GM12878 (cell line): Measurements from ENCODE around the gene INVS. TPM values are rescaled to one million over a fixed set of nuclear protein-coding genes. Genes with fewer than 3 reads are reported as not detected.

ENCODE experiments used
- GABPA ChIP-seq: IDR thresholded peaks from 2 replicates; pipeline ENCODE4 v1.6.1; 2014; ENCODE audit warnings: antibody characterized with exemption, low read depth, mild to moderate bottlenecking, inconsistent platforms
- MLLT1 ChIP-seq: fragments of 450-650 bp; IDR thresholded peaks from 2 replicates; pipeline ENCODE4 v1.6.1; 2016; ENCODE audit warnings: mild to moderate bottlenecking
- NR2C1 ChIP-seq: fragments of 450-650 bp; IDR thresholded peaks from 2 replicates; pipeline ENCODE4 v1.6.1; 2017; ENCODE audit warnings: antibody characterized with exemption, mild to moderate bottlenecking, moderate library complexity
- PAX8 ChIP-seq: fragments of 450-650 bp; IDR thresholded peaks from 2 replicates; pipeline ENCODE4 v1.6.1; 2017; ENCODE audit warnings: mild to moderate bottlenecking, moderate library complexity
- SIN3A ChIP-seq: IDR thresholded peaks from 2 replicates; pipeline ENCODE4 v1.6.1; 2012; ENCODE audit warnings: low read depth, low read length, improper control_type of control experiment
- SIX5 ChIP-seq: IDR thresholded peaks from 2 replicates; pipeline ENCODE4 v1.6.1; 2011; ENCODE audit warnings: mild to moderate bottlenecking, low read depth, low read length, moderate library complexity; ENCODE audit not compliant: severe bottlenecking
- SKIL ChIP-seq: fragments of 450-650 bp; IDR thresholded peaks from 2 replicates; pipeline ENCODE4 v1.6.1; 2017; ENCODE audit warnings: mild to moderate bottlenecking, low read depth, inconsistent platforms; ENCODE audit not compliant: poor library complexity, severe bottlenecking
- ZBED1 ChIP-seq: IDR thresholded peaks from 2 replicates; pipeline ENCODE4 v1.6.1; 2016; ENCODE audit warnings: borderline replicate concordance
- polyA plus RNA-seq, 11 experiments: library from polyadenylated mRNA; depleted of rRNA in 4 of 11; unstranded in 6 of 11; stranded (reverse) in 5 of 11; fragments of >200 nt; fragmentation: Nextera tagmentation in 4 of 11; fragmentation: Illumina TruSeq in 1 of 11; extraction: Ambion mirVana in 4 of 11; extraction: Trizol in 1 of 11; gene quantifications; 1 replicate in 1 of 11; 2 replicates in 10 of 11; pipeline versions ENCODE4 v1.2.1 to v1.2.3, GENCODE V29; 2011 to 2016; ENCODE audit warnings: inconsistent platforms in 2 of 11, missing spikeins in 2 of 11, low read depth in 1 of 11
- total RNA-seq, 4 experiments: library from RNA; depleted of rRNA in 3 of 4; stranded (reverse); fragments of >200 nt in 3 of 4; fragmentation: Illumina TruSeq in 1 of 4; extraction: Trizol in 1 of 4; gene quantifications; 2 replicates each; pipeline versions ENCODE4 v1.2.1 to v1.2.3, GENCODE V29; 2013 to 2021
- TF ChIP-seq, protein P1 (sequence below): IDR thresholded peaks from 2 replicates; pipeline ENCODE4 v1.6.1; 2011; ENCODE audit warnings: low read depth, low read length, improper control_type of control experiment, borderline replicate concordance
- TF ChIP-seq, protein P2 (sequence below): fragments of 450-650 bp; formaldehyde crosslinking; IDR thresholded peaks from 2 replicates; pipeline ENCODE4 v1.5.0; 2022; ENCODE audit warnings: mild to moderate bottlenecking, missing genetic modification characterization

The INVS gene
- total and polyA plus RNA-seq, 10 of the 15 experiments (the other 5 are each of a cell fraction or from before 2014, with no cell fraction given): 0.93 to 20.8 (median 13.2) TPM

GRCh38 chr9:100084734-100085133 lies 14.3 kb upstream of the INVS start (continued):
- TF ChIP-seq, protein P1, sequence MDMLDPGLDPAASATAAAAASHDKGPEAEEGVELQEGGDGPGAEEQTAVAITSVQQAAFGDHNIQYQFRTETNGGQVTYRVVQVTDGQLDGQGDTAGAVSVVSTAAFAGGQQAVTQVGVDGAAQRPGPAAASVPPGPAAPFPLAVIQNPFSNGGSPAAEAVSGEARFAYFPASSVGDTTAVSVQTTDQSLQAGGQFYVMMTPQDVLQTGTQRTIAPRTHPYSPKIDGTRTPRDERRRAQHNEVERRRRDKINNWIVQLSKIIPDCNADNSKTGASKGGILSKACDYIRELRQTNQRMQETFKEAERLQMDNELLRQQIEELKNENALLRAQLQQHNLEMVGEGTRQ: no peak
- TF ChIP-seq ZBED1: peak; percentile 53; the same call in 1 of the 2 replicates
- 0 out of 2 replicates have a peak, but pooled peaks have one; percentile 37 for TF ChIP-seq PAX8
- TF ChIP-seq NR2C1: no peak
- TF ChIP-seq, protein P2, sequence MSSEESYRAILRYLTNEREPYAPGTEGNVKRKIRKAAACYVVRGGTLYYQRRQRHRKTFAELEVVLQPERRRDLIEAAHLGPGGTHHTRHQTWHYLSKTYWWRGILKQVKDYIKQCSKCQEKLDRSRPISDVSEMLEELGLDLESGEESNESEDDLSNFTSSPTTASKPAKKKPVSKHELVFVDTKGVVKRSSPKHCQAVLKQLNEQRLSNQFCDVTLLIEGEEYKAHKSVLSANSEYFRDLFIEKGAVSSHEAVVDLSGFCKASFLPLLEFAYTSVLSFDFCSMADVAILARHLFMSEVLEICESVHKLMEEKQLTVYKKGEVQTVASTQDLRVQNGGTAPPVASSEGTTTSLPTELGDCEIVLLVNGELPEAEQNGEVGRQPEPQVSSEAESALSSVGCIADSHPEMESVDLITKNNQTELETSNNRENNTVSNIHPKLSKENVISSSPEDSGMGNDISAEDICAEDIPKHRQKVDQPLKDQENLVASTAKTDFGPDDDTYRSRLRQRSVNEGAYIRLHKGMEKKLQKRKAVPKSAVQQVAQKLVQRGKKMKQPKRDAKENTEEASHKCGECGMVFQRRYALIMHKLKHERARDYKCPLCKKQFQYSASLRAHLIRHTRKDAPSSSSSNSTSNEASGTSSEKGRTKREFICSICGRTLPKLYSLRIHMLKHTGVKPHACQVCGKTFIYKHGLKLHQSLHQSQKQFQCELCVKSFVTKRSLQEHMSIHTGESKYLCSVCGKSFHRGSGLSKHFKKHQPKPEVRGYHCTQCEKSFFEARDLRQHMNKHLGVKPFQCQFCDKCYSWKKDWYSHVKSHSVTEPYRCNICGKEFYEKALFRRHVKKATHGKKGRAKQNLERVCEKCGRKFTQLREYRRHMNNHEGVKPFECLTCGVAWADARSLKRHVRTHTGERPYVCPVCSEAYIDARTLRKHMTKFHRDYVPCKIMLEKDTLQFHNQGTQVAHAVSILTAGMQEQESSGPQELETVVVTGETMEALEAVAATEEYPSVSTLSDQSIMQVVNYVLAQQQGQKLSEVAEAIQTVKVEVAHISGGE (CRISPR knock-in tag): no peak
- TF ChIP-seq SIX5: peak; percentile 7
- TF ChIP-seq SIN3A: no peak
- peak; percentile 62; the same call in 1 of the 2 replicates for TF ChIP-seq MLLT1
- no peak; the same call in 1 of the 2 replicates for TF ChIP-seq GABPA
- TF ChIP-seq SKIL: peak; percentile 90
